Amniotic epithelial cell (primary cell): ENCODE data around the gene SEL1L.
"Not testable (repeated sequence)": the region's sequence is repeated elsewhere in the genome, so short reads cannot be mapped to it uniquely, and the experiment has no call there.

Experiments
- DNase-seq: peaks from one replicate; pipeline ENCODE4 v3.0.0-alpha.2; 2010; ENCODE audit warnings: low read depth

Gene SEL1L

GRCh38 chr14:81473456-81474147 lies 60.1 kb downstream of the SEL1L start:
- no peak for DNase-seq

GRCh38 chr14:81472096-81472800 lies 61.4 kb downstream of the SEL1L start:
- no peak for DNase-seq

- no peak for DNase-seq
These were observed 62.6 kb downstream of the SEL1L start for GRCh38 chr14:81471062-81471461.

GRCh38 chr14:81470557-81470826 lies 63.2 kb downstream of the SEL1L start:
- not testable (repeated sequence) for DNase-seq

GRCh38 chr14:81466854-81467253 lies 66.8 kb downstream of the SEL1L start:
- DNase-seq, result no peak

- no peak for DNase-seq
These were observed 68.0 kb downstream of the SEL1L start for GRCh38 chr14:81465507-81466228.

- DNase-seq, result not testable (repeated sequence)
These were observed 68.7 kb downstream of the SEL1L start for GRCh38 chr14:81465003-81465392.

GRCh38 chr14:81464253-81465002 lies 69.2 kb downstream of the SEL1L start:
- DNase-seq, result peak; percentile 46

- not testable (repeated sequence) for DNase-seq
These were observed 71.3 kb downstream of the SEL1L start for GRCh38 chr14:81462356-81462755.

- no peak for DNase-seq
These were observed 73.7 kb downstream of the SEL1L start for GRCh38 chr14:81459912-81460311.

- DNase-seq, result no peak
These were observed 75.3 kb downstream of the SEL1L start for GRCh38 chr14:81458352-81458751.

GRCh38 chr14:81455390-81455789 lies 78.3 kb downstream of the SEL1L start:
- DNase-seq, result no peak

- DNase-seq, result no peak
These were observed 79.0 kb downstream of the SEL1L start for GRCh38 chr14:81454572-81455218.

- peak; percentile 42 for DNase-seq
These were observed 80.4 kb downstream of the SEL1L start for GRCh38 chr14:81453166-81453766.

GRCh38 chr14:81452341-81453133 lies 81.1 kb downstream of the SEL1L start:
- DNase-seq, result no peak

GRCh38 chr14:81450976-81451375 lies 82.7 kb downstream of the SEL1L start:
- DNase-seq, result no peak

- no peak for DNase-seq
These were observed 83.5 kb downstream of the SEL1L start for GRCh38 chr14:81450100-81450531.

- peak; percentile 40 for DNase-seq
These were observed 84.1 kb downstream of the SEL1L start for GRCh38 chr14:81449576-81449975.

GRCh38 chr14:81449114-81449513 lies 84.5 kb downstream of the SEL1L start:
- no peak for DNase-seq

GRCh38 chr14:81447021-81447764 lies 86.5 kb downstream of the SEL1L start:
- DNase-seq, result no peak
